HEK293 (cell line): Measurements from ENCODE around the gene RPL14.

Experiments
- CTCF ChIP-seq: fragments of 450-650 bp; formaldehyde crosslinking; IDR thresholded peaks from 2 replicates; pipeline ENCODE4 v1.5.1; 2016; ENCODE audit warnings: missing biosample characterization, missing genetic modification characterization
- TCF7L2 ChIP-seq: IDR thresholded peaks from 2 replicates; pipeline ENCODE4 v1.6.1; 2011; ENCODE audit warnings: low read depth, mild to moderate bottlenecking, inconsistent platforms, low read length, moderate library complexity, borderline replicate concordance
- ZNF155 ChIP-seq: fragments of 450-650 bp; formaldehyde crosslinking; IDR thresholded peaks from 2 replicates; pipeline ENCODE4 v1.5.1; 2016; ENCODE audit warnings: missing biosample characterization, missing genetic modification characterization
- ZNF354C ChIP-seq: fragments of 450-650 bp; formaldehyde crosslinking; IDR thresholded peaks from 2 replicates; pipeline ENCODE4 v1.5.1; 2016; ENCODE audit warnings: missing biosample characterization, missing genetic modification characterization, low read depth, borderline replicate concordance
- ZNF391 ChIP-seq: fragments of 450-650 bp; formaldehyde crosslinking; IDR thresholded peaks from 2 replicates; pipeline ENCODE4 v1.5.1; 2016; ENCODE audit warnings: low read depth, missing biosample characterization, missing genetic modification characterization, borderline replicate concordance
- ZNF416 ChIP-seq: fragments of 450-650 bp; formaldehyde crosslinking; IDR thresholded peaks from 2 replicates; pipeline ENCODE4 v1.5.1; 2016; ENCODE audit warnings: missing biosample characterization, missing genetic modification characterization
- ZNF560 ChIP-seq: fragments of 450-650 bp; formaldehyde crosslinking; IDR thresholded peaks from 2 replicates; pipeline ENCODE4 v1.5.1; 2017; ENCODE audit warnings: missing biosample characterization, missing genetic modification characterization, borderline replicate concordance
- ZNF600 ChIP-seq: fragments of 450-650 bp; formaldehyde crosslinking; IDR thresholded peaks from 2 replicates; pipeline ENCODE4 v1.5.1; 2016; ENCODE audit warnings: missing biosample characterization, missing genetic modification characterization
- ZNF626 ChIP-seq: fragments of 450-650 bp; sonication (Bioruptor Pico); formaldehyde crosslinking; IDR thresholded peaks from 2 replicates; pipeline ENCODE4 v1.5.1; 2018; ENCODE audit warnings: missing biosample characterization, missing genetic modification characterization, inconsistent platforms
- ZNF664 ChIP-seq: fragments of 450-650 bp; formaldehyde crosslinking; IDR thresholded peaks from 2 replicates; pipeline ENCODE4 v1.5.1; 2016; ENCODE audit warnings: missing biosample characterization, missing genetic modification characterization
- ZSCAN5A ChIP-seq: fragments of 450-650 bp; formaldehyde crosslinking; IDR thresholded peaks from 2 replicates; pipeline ENCODE4 v1.5.1; 2016; ENCODE audit warnings: missing biosample characterization, missing genetic modification characterization
- TF ChIP-seq, protein P1 (sequence below): sonication (generic); formaldehyde crosslinking; IDR thresholded peaks from 2 replicates; pipeline ENCODE4 v1.8.1; 2022; ENCODE audit warnings: mild to moderate bottlenecking, moderate library complexity, missing genetic modification reagents
- TF ChIP-seq, protein P2 (sequence below): fragments of 450-650 bp; formaldehyde crosslinking; IDR thresholded peaks from 2 replicates; pipeline ENCODE4 v1.5.1; 2017; ENCODE audit warnings: missing biosample characterization, mild to moderate bottlenecking, missing genetic modification characterization, moderate library complexity

DNA sequence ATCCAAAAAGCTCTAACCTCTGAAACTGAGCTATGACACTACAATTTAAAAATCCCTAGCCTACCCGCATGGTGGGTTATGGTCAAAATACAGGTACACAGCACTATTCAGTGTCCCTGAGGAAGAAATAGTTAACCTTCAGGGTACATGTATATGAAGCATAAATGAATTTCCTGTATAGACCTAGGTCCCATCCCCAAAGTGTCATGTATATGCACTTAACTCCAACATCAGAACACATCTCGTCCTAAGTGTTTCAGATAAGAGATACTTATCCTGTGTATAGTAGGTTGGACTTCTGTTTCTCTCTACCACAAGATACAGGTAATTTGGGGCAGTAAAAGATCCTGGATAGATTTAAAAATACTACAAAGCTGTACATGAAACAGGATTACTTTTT, 6.4 kb downstream of the RPL14 start:
- no peak for TF ChIP-seq ZNF600 (tag by site-specific recombination)
- no peak for TF ChIP-seq ZNF626 (tag by site-specific recombination)
- TF ChIP-seq, protein P1, sequence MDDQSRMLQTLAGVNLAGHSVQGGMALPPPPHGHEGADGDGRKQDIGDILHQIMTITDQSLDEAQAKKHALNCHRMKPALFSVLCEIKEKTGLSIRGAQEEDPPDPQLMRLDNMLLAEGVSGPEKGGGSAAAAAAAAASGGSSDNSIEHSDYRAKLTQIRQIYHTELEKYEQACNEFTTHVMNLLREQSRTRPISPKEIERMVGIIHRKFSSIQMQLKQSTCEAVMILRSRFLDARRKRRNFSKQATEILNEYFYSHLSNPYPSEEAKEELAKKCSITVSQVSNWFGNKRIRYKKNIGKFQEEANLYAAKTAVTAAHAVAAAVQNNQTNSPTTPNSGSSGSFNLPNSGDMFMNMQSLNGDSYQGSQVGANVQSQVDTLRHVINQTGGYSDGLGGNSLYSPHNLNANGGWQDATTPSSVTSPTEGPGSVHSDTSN (CRISPR knock-in tag) = no peak
- TF ChIP-seq CTCF = no peak
- no peak for TF ChIP-seq ZSCAN5A (tag by site-specific recombination)
- no peak for TF ChIP-seq ZNF391 (tag by site-specific recombination)
- no peak for TF ChIP-seq ZNF416
- TF ChIP-seq ZNF155 (tag by site-specific recombination) = no peak
- TF ChIP-seq ZNF354C (tag by site-specific recombination) = no peak
- TF ChIP-seq, protein P2, sequence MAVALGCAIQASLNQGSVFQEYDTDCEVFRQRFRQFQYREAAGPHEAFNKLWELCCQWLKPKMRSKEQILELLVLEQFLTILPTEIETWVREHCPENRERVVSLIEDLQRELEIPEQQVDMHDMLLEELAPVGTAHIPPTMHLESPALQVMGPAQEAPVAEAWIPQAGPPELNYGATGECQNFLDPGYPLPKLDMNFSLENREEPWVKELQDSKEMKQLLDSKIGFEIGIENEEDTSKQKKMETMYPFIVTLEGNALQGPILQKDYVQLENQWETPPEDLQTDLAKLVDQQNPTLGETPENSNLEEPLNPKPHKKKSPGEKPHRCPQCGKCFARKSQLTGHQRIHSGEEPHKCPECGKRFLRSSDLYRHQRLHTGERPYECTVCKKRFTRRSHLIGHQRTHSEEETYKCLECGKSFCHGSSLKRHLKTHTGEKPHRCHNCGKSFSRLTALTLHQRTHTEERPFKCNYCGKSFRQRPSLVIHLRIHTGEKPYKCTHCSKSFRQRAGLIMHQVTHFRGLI (tag by site-specific recombination) = no peak
- TF ChIP-seq ZNF560 (tag by site-specific recombination) = no peak
- TF ChIP-seq TCF7L2 = no peak
- no peak for TF ChIP-seq ZNF664 (tag by site-specific recombination)
